Right cardiac atrium (tissue), 5 donors: ENCODE measurements around the gene CIBAR2. TPM values are rescaled to one million over a fixed set of nuclear protein-coding genes. Genes with fewer than 3 reads are reported as not detected.

ENCODE experiments used
- ATAC-seq, 2 donors: fragments of 200-7000 bp; cut with Tn5 transposase; one replicate each; pipeline versions ENCODE4 v1.8.0 to v1.9.1; 2020; ENCODE audit warnings: moderate library complexity in 2 of 2, mild to moderate bottlenecking in 1 of 2
- DNase-seq, 3 donors: peaks; one replicate each; pipeline ENCODE4 v3.0.0-alpha.2; 2020
- H3K27ac ChIP-seq: one replicate; pipeline ENCODE4 v1.5.1; 2013; ENCODE audit warnings: mild to moderate bottlenecking, low read length, control low read depth, moderate library complexity
- H3K27me3 ChIP-seq: one replicate; pipeline ENCODE4 v1.6.1; 2013; ENCODE audit not compliant: control insufficient read depth, insufficient read depth
- H3K4me1 ChIP-seq: one replicate; pipeline ENCODE4 v1.6.1; 2013; ENCODE audit warnings: low read length; ENCODE audit not compliant: control insufficient read depth, insufficient read depth
- H3K4me3 ChIP-seq: one replicate; pipeline ENCODE4 v1.5.1; 2013; ENCODE audit warnings: low read length, control low read depth
- H3K9me3 ChIP-seq: one replicate; pipeline ENCODE4 v1.6.1; 2013; ENCODE audit warnings: low read length; ENCODE audit not compliant: control insufficient read depth
- WGBS: extraction: QIAGEN DNeasy Blood & Tissue Kit; methylation state at CpG from one replicate; pipeline ENCODE4 v1.1.7; 2013; 5-methylcytosine and 5-hydroxymethylcytosine counted together
- intact Hi-C, 4 donors: fragments of 100-400 bp; cut with DNase I; formaldehyde crosslinking; loops; one replicate each; pipeline versions ENCODE4 v1.11.0 to v1.14.0; 2022 to 2023
- polyA plus RNA-seq: library from polyadenylated mRNA; stranded (reverse); fragments of 200-250 nt; gene quantifications from one replicate; pipeline ENCODE4 v1.2.3, GENCODE V29; 2013
- total RNA-seq, 4 donors: library from RNA; stranded (reverse); fragmentation: NEBNext Ultra II Directional; extraction: Animal tissue kit (Norgen Biotek cat#: 25700); gene quantifications; one replicate each; pipeline ENCODE4 v1.2.1, GENCODE V29; 2021
- donor health status: healthy with polysubstance abuse.
- donor health status: DM: no; HTN: yes; CAD: no.
- donor health status: DM: no; HTN: no; CAD: no.
- donor health status: DM: no; HTN: yes; CAD: no; lungs with severe emphysema.
- donor health status: DM: yes; HTN: yes; CAD: no.

The CIBAR2 gene
- total and polyA plus RNA-seq, 5 donors = 0.09 TPM; not detected in 4

- WGBS = 92% methylated on average over 15 of the region's 15 CpGs
Observed at GRCh38 chr16:85081765-85082164, 30.5 kb downstream of the CIBAR2 start.

GRCh38 chr16:85081038-85081437 is 31.2 kb downstream of the CIBAR2 start:
- peak in 1 of 3 donors; percentile 15 for DNase-seq
- 89% methylated on average over 9 of the region's 9 CpGs for WGBS
- intact Hi-C loops = loop anchor here in 1 of 4 donors (10.0 kb wide), 2 partner anchors 86 to 326 kb away; no protein-coding TSS in a partner anchor
- H3K9me3 ChIP-seq = no peaks in the 10 kb centered on the region
- ATAC-seq = no peak
- no peak overlapping the region for H3K27ac ChIP-seq
- no peak overlapping the region for H3K4me3 ChIP-seq
- H3K27me3 ChIP-seq = no peaks in the 10 kb centered on the region
- H3K4me1 ChIP-seq = no peaks in the 10 kb centered on the region

More at GRCh38 chr16:85081765-85082164, 30.5 kb downstream of the CIBAR2 start:
- intact Hi-C loops = loop anchor here in 1 of 4 donors (10.0 kb wide), 2 partner anchors 87 to 327 kb away; no protein-coding TSS in a partner anchor
- Histone ChIP-seq H3K9me3 (no peaks in the 10 kb centered on the region), H3K27ac (no peak overlapping the region), H3K27me3 (no peaks in the 10 kb centered on the region), H3K4me1 (no peaks in the 10 kb centered on the region), H3K4me3 (no peak overlapping the region)
- DNase-seq = peak in 2 of 3 donors; percentile 37 to 53
- no peak for ATAC-seq

- intact Hi-C loops = loop anchor here in 1 of 4 donors (10.0 kb wide), 3 partner anchors 55 to 325 kb away; no protein-coding TSS in a partner anchor
- Histone ChIP-seq H3K27ac (no peak overlapping the region), H3K9me3 (no peaks in the 10 kb centered on the region), H3K4me1 (no peaks in the 10 kb centered on the region), H3K4me3 (no peak overlapping the region), H3K27me3 (no peaks in the 10 kb centered on the region)
- WGBS = 83% methylated on average over 22 of the region's 22 CpGs
- no peak for ATAC-seq
- peak in 2 of 3 donors; percentile 23 to 43 for DNase-seq
Observed at GRCh38 chr16:85079785-85080570, 32.3 kb downstream of the CIBAR2 start.

- intact Hi-C loops = loop anchor here in 1 of 4 donors (10.0 kb wide), 1 partner anchor 56 kb away; no protein-coding TSS in a partner anchor
- WGBS = 97% methylated on average over 10 of the region's 10 CpGs
Observed at GRCh38 chr16:85078952-85079351, 33.3 kb downstream of the CIBAR2 start.

GRCh38 chr16:85078226-85078625 is 34.0 kb downstream of the CIBAR2 start:
- no peaks in the 10 kb centered on the region for H3K4me1 ChIP-seq
- no peaks in the 10 kb centered on the region for H3K27me3 ChIP-seq
- DNase-seq (peak in 2 of 3 donors; percentile 11 to 36), ATAC-seq (no peak)
- intact Hi-C loops = loop anchor here in 1 of 4 donors (10.0 kb wide), 1 partner anchor 57 kb away; no protein-coding TSS in a partner anchor
- H3K27ac ChIP-seq = no peak overlapping the region
- 89% methylated on average over 10 of the region's 10 CpGs for WGBS
- H3K4me3 ChIP-seq = no peak overlapping the region
- no peaks in the 10 kb centered on the region for H3K9me3 ChIP-seq

More at GRCh38 chr16:85078952-85079351, 33.3 kb downstream of the CIBAR2 start:
- ATAC-seq = no peak
- peak in 2 of 3 donors; percentile 29 to 35 for DNase-seq
- no peak overlapping the region for H3K27ac ChIP-seq
- no peaks in the 10 kb centered on the region for H3K27me3 ChIP-seq
- no peaks in the 10 kb centered on the region for H3K9me3 ChIP-seq
- H3K4me1 ChIP-seq = no peaks in the 10 kb centered on the region
- no peak overlapping the region for H3K4me3 ChIP-seq

- ATAC-seq (no peak), DNase-seq (peak in 2 of 3 donors; percentile 28 to 38)
- no peaks in the 10 kb centered on the region for H3K27me3 ChIP-seq
- H3K4me3 ChIP-seq = no peak overlapping the region
- 92% methylated on average over 16 of the region's 16 CpGs for WGBS
- intact Hi-C loops = loop anchor here in 1 of 4 donors (10.0 kb wide), 1 partner anchor 57 kb away; no protein-coding TSS in a partner anchor
- H3K4me1 ChIP-seq = no peaks in the 10 kb centered on the region
- H3K9me3 ChIP-seq = no peaks in the 10 kb centered on the region
- H3K27ac ChIP-seq = no peak overlapping the region
Observed at GRCh38 chr16:85077576-85078125, 34.6 kb downstream of the CIBAR2 start.

- H3K27ac ChIP-seq = no peak overlapping the region
- intact Hi-C loops = loop anchor here in 1 of 4 donors (10.0 kb wide), 1 partner anchor 58 kb away; no protein-coding TSS in a partner anchor
- DNase-seq = peak in 2 of 3 donors; percentile 30 to 33
- no peaks in the 10 kb centered on the region for H3K27me3 ChIP-seq
- no peaks in the 10 kb centered on the region for H3K4me1 ChIP-seq
- H3K4me3 ChIP-seq = no peak overlapping the region
- 85% methylated on average over 10 of the region's 10 CpGs for WGBS
- ATAC-seq = no peak
- H3K9me3 ChIP-seq = no peaks in the 10 kb centered on the region
Observed at GRCh38 chr16:85077039-85077438, 35.2 kb downstream of the CIBAR2 start.

GRCh38 chr16:85075236-85075924 is 36.9 kb downstream of the CIBAR2 start:
- Histone ChIP-seq H3K9me3 (no peaks in the 10 kb centered on the region), H3K27me3 (no peaks in the 10 kb centered on the region), H3K4me3 (no peak overlapping the region), H3K4me1 (no peaks in the 10 kb centered on the region), H3K27ac (no peak overlapping the region)
- no peak for ATAC-seq
- intact Hi-C loops = loop anchor here in 1 of 4 donors (10.0 kb wide), 1 partner anchor 59 kb away; no protein-coding TSS in a partner anchor
- 94% methylated on average over 16 of the region's 16 CpGs for WGBS
- DNase-seq = peak in 2 of 3 donors; percentile 20 to 28

GRCh38 chr16:85074225-85074914 is 37.9 kb downstream of the CIBAR2 start:
- DNase-seq = peak in 1 of 3 donors; percentile 2
- Histone ChIP-seq H3K27ac (no peak overlapping the region), H3K27me3 (no peaks in the 10 kb centered on the region), H3K4me1 (no peaks in the 10 kb centered on the region), H3K4me3 (no peak overlapping the region), H3K9me3 (no peaks in the 10 kb centered on the region)
- no peak for ATAC-seq
- 92% methylated on average over 6 of the region's 6 CpGs for WGBS
- intact Hi-C loops = loop anchor here in 1 of 4 donors (10.0 kb wide), 1 partner anchor 60 kb away; no protein-coding TSS in a partner anchor

GRCh38 chr16:85072947-85073346 is 39.3 kb downstream of the CIBAR2 start:
- intact Hi-C loops = loop anchor here in 1 of 4 donors (10.0 kb wide), 1 partner anchor 62 kb away; no protein-coding TSS in a partner anchor
- ATAC-seq = peak; percentile 87 to 91
- Histone ChIP-seq H3K27me3 (no peaks in the 10 kb centered on the region), H3K27ac (no peak overlapping the region), H3K4me1 (no peaks in the 10 kb centered on the region), H3K9me3 (no peaks in the 10 kb centered on the region), H3K4me3 (no peak overlapping the region)
- 49% methylated on average over 13 of the region's 13 CpGs for WGBS
- peak; percentile 84 to 90 (median 87) for DNase-seq
